Peyer's patch (tissue), 4 donors: ENCODE data around the gene CDK19. TPM values are rescaled to one million over a fixed set of nuclear protein-coding genes. Genes with fewer than 3 reads are reported as not detected.

ENCODE experiments used
- DNase-seq, 3 donors: peaks; one replicate each; pipeline ENCODE4 v3.0.0-alpha.2; 2017 to 2019
- H3K27ac ChIP-seq, 4 donors: fragments of 200-600 bp; sonication (generic); one replicate each; pipeline ENCODE4 v1.5.1; 2016 to 2019
- H3K27me3 ChIP-seq, 2 donors: fragments of 200-600 bp; sonication (generic); one replicate each; pipeline ENCODE4 v1.5.1; 2019
- H3K36me3 ChIP-seq, 3 donors: fragments of 200-600 bp; sonication (generic); one replicate each; pipeline ENCODE4 v1.5.1; 2016 to 2019
- H3K4me1 ChIP-seq, 4 donors: fragments of 200-600 bp; sonication (generic); one replicate each; pipeline ENCODE4 v1.5.1; 2016 to 2019
- H3K4me3 ChIP-seq, 4 donors: fragments of 200-600 bp; sonication (generic); 1 replicate in 3 of 4; 2 replicates in 1 of 4; pipeline ENCODE4 v1.5.1; 2016 to 2019; ENCODE audit warnings: mild to moderate bottlenecking in 1 of 4
- H3K9me3 ChIP-seq, 4 donors: fragments of 200-600 bp; sonication (generic); one replicate each; pipeline ENCODE4 v1.5.1; 2016 to 2019; ENCODE audit warnings: mild to moderate bottlenecking in 1 of 4
- CTCF ChIP-seq, 6 experiments: fragments of 450-650 bp in 4 of 6; fragments of 200-600 bp in 2 of 6; sonication (generic) in 1 of 6; IDR thresholded peaks; one replicate each; pipeline ENCODE4 v1.5.1; 2017 to 2019; ENCODE audit warnings: antibody characterized with exemption in 6 of 6, mild to moderate bottlenecking in 3 of 6, moderate library complexity in 1 of 6
- POLR2A ChIP-seq, 2 donors: fragments of 450-650 bp; IDR thresholded peaks; one replicate each; pipeline ENCODE4 v1.5.1; 2017; ENCODE audit warnings: antibody characterized with exemption in 2 of 2, mild to moderate bottlenecking in 2 of 2, moderate library complexity in 2 of 2
- total RNA-seq, 4 donors: library from RNA; depleted of rRNA; stranded (reverse); fragments of >200 nt; gene quantifications; one replicate each; pipeline ENCODE4 v1.1.0, GENCODE V29; 2016

CDK19 gene
- total RNA-seq, 4 donors from 2014 or later, result 10.5 to 14.6 (median 12.9) TPM

- no peaks in the 10 kb centered on the region for H3K27me3 ChIP-seq
- no peak overlapping the region for H3K27ac ChIP-seq
- DNase-seq, result no peak
- H3K9me3 ChIP-seq, result no peaks in the 10 kb centered on the region
- H3K36me3 ChIP-seq, result peaks cover 0 to 13% (median 0%) of the 10 kb centered on the region in 3 donors
- no peak for TF ChIP-seq POLR2A (IDR thresholded peaks at IDR 0.05)
- TF ChIP-seq CTCF (IDR thresholded peaks at IDR 0.05), result no peak
- no peak overlapping the region for H3K4me3 ChIP-seq
- H3K4me1 ChIP-seq, result no peaks in the 10 kb centered on the region
Measured at GRCh38 chr6:110649704-110650103, 165.6 kb downstream of the CDK19 start.

GRCh38 chr6:110646951-110647910, 168.0 kb downstream of the CDK19 start:
- no peak for DNase-seq
- H3K36me3 ChIP-seq, result peaks cover 0 to 13% (median 0%) of the 10 kb centered on the region in 3 donors
- H3K4me1 ChIP-seq, result no peaks in the 10 kb centered on the region
- H3K4me3 ChIP-seq, result no peak overlapping the region
- TF ChIP-seq CTCF (IDR thresholded peaks at IDR 0.05) (peak in 1 of 6 experiments; percentile 11), POLR2A (IDR thresholded peaks at IDR 0.05) (no peak)
- H3K27ac ChIP-seq, result no peak overlapping the region
- no peaks in the 10 kb centered on the region for H3K9me3 ChIP-seq
- H3K27me3 ChIP-seq, result no peaks in the 10 kb centered on the region

- H3K4me3 ChIP-seq, result no peak overlapping the region
- no peaks in the 10 kb centered on the region for H3K4me1 ChIP-seq
- DNase-seq, result no peak
- TF ChIP-seq POLR2A (IDR thresholded peaks at IDR 0.05) (no peak), CTCF (IDR thresholded peaks at IDR 0.05) (no peak)
- H3K9me3 ChIP-seq, result no peaks in the 10 kb centered on the region
- H3K27me3 ChIP-seq, result no peaks in the 10 kb centered on the region
- peaks cover 0 to 13% (median 0%) of the 10 kb centered on the region in 3 donors for H3K36me3 ChIP-seq
- no peak overlapping the region for H3K27ac ChIP-seq
Measured at GRCh38 chr6:110646419-110646698, 168.9 kb downstream of the CDK19 start.

- Histone ChIP-seq H3K27me3 (no peaks in the 10 kb centered on the region), H3K4me1 (no peaks in the 10 kb centered on the region), H3K9me3 (no peaks in the 10 kb centered on the region), H3K4me3 (no peak overlapping the region), H3K27ac (no peak overlapping the region), H3K36me3 (peaks cover 0 to 13% (median 0%) of the 10 kb centered on the region in 3 donors)
- no peak for TF ChIP-seq POLR2A (IDR thresholded peaks at IDR 0.05)
- TF ChIP-seq CTCF (IDR thresholded peaks at IDR 0.05), result no peak
- no peak for DNase-seq
Measured at GRCh38 chr6:110645685-110646418, 169.4 kb downstream of the CDK19 start.

- no peak for DNase-seq
- H3K27ac ChIP-seq, result no peak overlapping the region
Measured at GRCh38 chr6:110643175-110643574, 172.1 kb downstream of the CDK19 start.

GRCh38 chr6:110642711-110643110, 172.6 kb downstream of the CDK19 start:
- Histone ChIP-seq H3K9me3 (no peaks in the 10 kb centered on the region), H3K27me3 (no peaks in the 10 kb centered on the region), H3K4me3 (no peak overlapping the region), H3K4me1 (no peaks in the 10 kb centered on the region), H3K36me3 (peaks cover 0 to 13% (median 0%) of the 10 kb centered on the region in 3 donors), H3K27ac (no peak overlapping the region)
- no peak for TF ChIP-seq CTCF (IDR thresholded peaks at IDR 0.05)
- no peak for DNase-seq

More at GRCh38 chr6:110643175-110643574, 172.1 kb downstream of the CDK19 start:
- Histone ChIP-seq H3K9me3 (no peaks in the 10 kb centered on the region), H3K4me1 (no peaks in the 10 kb centered on the region), H3K4me3 (no peak overlapping the region), H3K36me3 (peaks cover 0 to 13% (median 0%) of the 10 kb centered on the region in 3 donors), H3K27me3 (no peaks in the 10 kb centered on the region)
- no peak for TF ChIP-seq POLR2A (IDR thresholded peaks at IDR 0.05)
